Measurements from ENCODE around the gene SLC12A4.

GRCh38 chr16:67967958-67968399 lies 458 bp downstream of the SLC12A4 start:
- TF ChIP-seq CTCF (CRISPR knock-in tag; IDR thresholded peaks at IDR 0.05) (no peak), LBX2 (CRISPR knock-in tag; IDR thresholded peaks at IDR 0.05; ENCODE audit: borderline replicate concordance) (no peak), JUNB (CRISPR knock-in tag; IDR thresholded peaks at IDR 0.05; ENCODE audit: borderline replicate concordance) (no peak), TMF1 (CRISPR knock-in tag; IDR thresholded peaks at IDR 0.05; ENCODE audit: low read depth) (no peak; the same call in 1 of the 2 replicates)
